H1 (cell line): ENCODE results near the gene ALDH7A1. TPM values are rescaled to one million over a fixed set of nuclear protein-coding genes. Genes with fewer than 3 reads are reported as not detected.

Experiments used
- CTCF ChIP-seq, 3 experiments: IDR thresholded peaks; 1 replicate in 2 of 3; 2 replicates in 1 of 3; pipeline versions ENCODE4 v1.5.1 to v1.6.1; 2011; ENCODE audit warnings: low read length in 3 of 3, mild to moderate bottlenecking in 3 of 3, inconsistent platforms in 2 of 3, low read depth in 1 of 3, moderate library complexity in 1 of 3; ENCODE audit not compliant: insufficient read depth in 1 of 3; ENCODE audit errors: control extremely low read depth in 1 of 3
- HDAC6 ChIP-seq: IDR thresholded peaks from one replicate; pipeline ENCODE4 v1.7.1; 2012; ENCODE audit warnings: low read depth, mild to moderate bottlenecking, inconsistent platforms, low read length, moderate library complexity
- polyA plus RNA-seq, 7 experiments: library from polyadenylated mRNA; depleted of rRNA in 3 of 7; stranded (reverse) in 5 of 7; unstranded in 2 of 7; fragments of >200 nt in 5 of 7; fragments of 200-250 nt in 2 of 7; gene quantifications; 1 replicate in 5 of 7; 2 replicates in 1 of 7; 4 replicates in 1 of 7; pipeline versions ENCODE4 v1.2.1 to v1.2.3, GENCODE V29; 2011 to 2013; ENCODE audit warnings: missing spikeins in 2 of 7, mixed read lengths in 2 of 7
- total RNA-seq: library from RNA; stranded (reverse); fragmentation: NEBNext Ultra II Directional; extraction: Animal tissue kit (Norgen Biotek cat#: 25700); gene quantifications from 2 replicates; pipeline ENCODE4 v1.2.1, GENCODE V29; 2021

Gene ALDH7A1
- total and polyA plus RNA-seq, 2 of the 8 experiments (the other 6 are each of a cell fraction or from before 2014, with no cell fraction given): 99.6 to 225 TPM

GRCh38 chr5:126583761-126584160 lies 11.3 kb downstream of the ALDH7A1 start (continued):
- TF ChIP-seq CTCF (IDR thresholded peaks at IDR 0.05; ENCODE audit: control extremely low read depth in 1 of 3, insufficient read depth in 1 of 3, low read depth in 1 of 3, low read length in 3 of 3) (no peak), HDAC6 (no peak)
